Keratinocyte (primary cell): ENCODE measurements around the gene C10orf53. TPM values are rescaled to one million over a fixed set of nuclear protein-coding genes. Genes with fewer than 3 reads are reported as not detected.
A peak's percentile ranks its signal among the peaks of the same experiment; 100 is the strongest.

Source experiments
- DNase-seq: peaks from one replicate; pipeline ENCODE4 v3.0.0-alpha.2; 2011; ENCODE audit warnings: low read depth, missing footprints, low spot score
- FAIRE-seq: peaks from 2 replicates; lab custom pipeline; 2011; peaks lifted over from hg19 to GRCh38; lab: Jason Lieb, UNC
- H2AFZ ChIP-seq: 2 replicates; pipeline ENCODE4 v1.6.0; 2012; ENCODE audit warnings: low read length, control low read depth, inconsistent platforms; ENCODE audit not compliant: control insufficient read depth
- H3K27ac ChIP-seq: 2 replicates; pipeline ENCODE4 v1.5.1; 2011; ENCODE audit warnings: low read length; ENCODE audit not compliant: control insufficient read depth, insufficient read depth
- H3K27me3 ChIP-seq: 3 replicates; pipeline ENCODE4 v1.6.0; 2011; ENCODE audit warnings: low read length; ENCODE audit not compliant: control insufficient read depth, insufficient read depth; ENCODE audit errors: extremely low read depth
- H3K36me3 ChIP-seq, 2 experiments: 2 replicates in 1 of 2; 3 replicates in 1 of 2; pipeline ENCODE4 v1.5.1; 2011; ENCODE audit warnings: low read length in 2 of 2, mild to moderate bottlenecking in 1 of 2; ENCODE audit not compliant: control insufficient read depth in 2 of 2, insufficient read depth in 2 of 2; ENCODE audit errors: extremely low read depth in 1 of 2
- H3K4me1 ChIP-seq: 3 replicates; pipeline ENCODE4 v1.5.1; 2011; ENCODE audit warnings: low read length; ENCODE audit not compliant: control insufficient read depth, insufficient read depth; ENCODE audit errors: extremely low read depth
- H3K4me2 ChIP-seq: 3 replicates; pipeline ENCODE4 v1.6.0; 2011; ENCODE audit warnings: low read depth, low read length; ENCODE audit not compliant: control insufficient read depth, insufficient read depth; ENCODE audit errors: extremely low read depth
- H3K4me3 ChIP-seq, 3 experiments: fragments of 200-600 bp in 1 of 3; sonication (generic) in 1 of 3; 2 replicates in 2 of 3; 3 replicates in 1 of 3; pipeline ENCODE4 v1.5.1; 2011 to 2016; ENCODE audit warnings: low read length in 3 of 3, mild to moderate bottlenecking in 3 of 3, control low read depth in 2 of 3, inconsistent platforms in 1 of 3, low read depth in 1 of 3, mixed read lengths in 1 of 3, mixed run types in 1 of 3, moderate library complexity in 1 of 3; ENCODE audit not compliant: control insufficient read depth in 2 of 3, insufficient read depth in 2 of 3; ENCODE audit errors: extremely low read depth in 1 of 3
- H3K79me2 ChIP-seq: 2 replicates; pipeline ENCODE4 v1.6.0; 2012; ENCODE audit warnings: low read length; ENCODE audit not compliant: control insufficient read depth, insufficient read depth
- H3K9ac ChIP-seq: 3 replicates; pipeline ENCODE4 v1.6.0; 2011; ENCODE audit warnings: low read length; ENCODE audit not compliant: control insufficient read depth, insufficient read depth; ENCODE audit errors: extremely low read depth
- H3K9me1 ChIP-seq: 3 replicates; pipeline ENCODE4 v1.6.0; 2011; ENCODE audit warnings: low read length; ENCODE audit not compliant: control insufficient read depth, insufficient read depth; ENCODE audit errors: extremely low read depth
- H3K9me3 ChIP-seq: 2 replicates; pipeline ENCODE4 v1.5.1; 2012; ENCODE audit warnings: low read depth, low read length; ENCODE audit not compliant: control insufficient read depth
- H4K20me1 ChIP-seq: 3 replicates; pipeline ENCODE4 v1.6.0; 2011; ENCODE audit warnings: low read length; ENCODE audit not compliant: control insufficient read depth, insufficient read depth; ENCODE audit errors: extremely low read depth
- EZH2 ChIP-seq: IDR thresholded peaks from one replicate; pipeline ENCODE4 v1.6.1; 2012; ENCODE audit warnings: inconsistent platforms, mild to moderate bottlenecking, low read length, moderate library complexity
- dilution Hi-C: fragments of 300-500 bp; cut with MboI; formaldehyde crosslinking; loops from one replicate; pipeline ENCODE4 v1.7.0; 2020; ENCODE audit warnings: low sequenced_read_pairs; ENCODE audit not compliant: extremely low pct_ligation_motif_present
- polyA plus RNA-seq, 5 experiments: library from polyadenylated mRNA; depleted of rRNA in 3 of 5; stranded (reverse) in 3 of 5; stranded (forward) in 1 of 5; unstranded in 1 of 5; fragments of >200 nt; gene quantifications; 1 replicate in 1 of 5; 2 replicates in 3 of 5; 3 replicates in 1 of 5; pipeline versions ENCODE4 v1.2.1 to v1.2.3, GENCODE V29; 2011 to 2012; ENCODE audit warnings: missing spikeins in 2 of 5, low read depth in 1 of 5, low replicate concordance in 1 of 5
- TF ChIP-seq, protein P1 (sequence below), 3 experiments: IDR thresholded peaks in 1 of 3; conservative IDR thresholded peaks in 1 of 3; optimal IDR thresholded peaks in 1 of 3; 2 replicates in 2 of 3; 3 replicates in 1 of 3; pipeline versions ENCODE3 to v1.5.1; 2011; ENCODE audit warnings: low read length in 3 of 3, mild to moderate bottlenecking in 3 of 3, moderate library complexity in 2 of 3, control low read depth in 1 of 3, inconsistent platforms in 1 of 3; ENCODE audit not compliant: insufficient read depth in 2 of 3; ENCODE audit errors: extremely low read depth in 1 of 3

C10orf53 gene
- polyA plus RNA-seq, 1 donor (not counting 4 experiments of a cell fraction or from before 2014, with no cell fraction given): not detected

DNA sequence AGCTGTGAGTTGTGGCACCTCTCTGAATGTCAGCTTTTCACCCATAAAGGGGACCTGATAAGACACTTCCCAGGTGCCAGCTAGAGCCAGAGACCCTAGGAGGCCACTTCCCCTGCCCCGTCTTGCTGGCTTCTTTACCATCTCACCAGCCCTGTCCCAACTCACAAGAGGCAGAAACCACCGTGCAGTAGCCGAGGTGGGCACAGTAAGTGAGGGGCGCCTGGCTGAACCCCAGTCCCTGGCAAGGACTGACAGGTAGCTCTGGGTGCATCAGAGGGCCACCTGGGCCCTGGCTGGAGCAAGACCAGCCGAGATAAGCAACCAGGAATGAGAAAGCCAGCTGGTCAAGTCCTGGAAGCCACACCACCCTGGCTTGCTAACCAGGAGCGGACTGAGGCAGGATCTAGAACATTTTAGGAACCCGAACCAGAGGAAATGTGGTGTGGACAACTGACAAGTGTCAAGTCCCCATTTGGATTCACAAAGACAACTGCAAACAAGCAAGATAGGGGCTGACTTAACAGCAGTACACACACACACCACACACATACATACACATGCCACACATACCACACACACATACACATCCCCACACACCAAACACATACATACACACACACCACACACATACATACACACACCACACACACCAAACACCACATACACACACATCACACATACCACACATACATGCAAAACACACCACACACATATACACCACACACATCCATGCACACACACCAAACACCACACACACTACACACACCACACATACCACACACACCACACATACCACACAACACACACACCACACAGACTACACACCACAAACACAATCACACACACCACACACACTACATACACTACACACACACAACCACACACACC is 61.9 kb downstream of the C10orf53 start:
- Histone ChIP-seq H3K4me2 (no peak overlapping the region), H2AFZ (no peak overlapping the region), H3K27me3 (no peaks in the 10 kb centered on the region), H3K4me1 (no peaks in the 10 kb centered on the region), H3K27ac (no peak overlapping the region), H3K9me1 (no peaks in the 10 kb centered on the region), H3K9ac (no peak overlapping the region), H3K36me3 (no peaks in the 10 kb centered on the region), H3K4me3 (no peak overlapping the region), H4K20me1 (no peaks in the 10 kb centered on the region), H3K79me2 (no peaks in the 10 kb centered on the region), H3K9me3 (no peaks in the 10 kb centered on the region)
- DNase-seq (no peak), FAIRE-seq (peak; percentile 61)
- dilution Hi-C loops: no loop called here
- TF ChIP-seq EZH2: no peak
- TF ChIP-seq, protein P1, sequence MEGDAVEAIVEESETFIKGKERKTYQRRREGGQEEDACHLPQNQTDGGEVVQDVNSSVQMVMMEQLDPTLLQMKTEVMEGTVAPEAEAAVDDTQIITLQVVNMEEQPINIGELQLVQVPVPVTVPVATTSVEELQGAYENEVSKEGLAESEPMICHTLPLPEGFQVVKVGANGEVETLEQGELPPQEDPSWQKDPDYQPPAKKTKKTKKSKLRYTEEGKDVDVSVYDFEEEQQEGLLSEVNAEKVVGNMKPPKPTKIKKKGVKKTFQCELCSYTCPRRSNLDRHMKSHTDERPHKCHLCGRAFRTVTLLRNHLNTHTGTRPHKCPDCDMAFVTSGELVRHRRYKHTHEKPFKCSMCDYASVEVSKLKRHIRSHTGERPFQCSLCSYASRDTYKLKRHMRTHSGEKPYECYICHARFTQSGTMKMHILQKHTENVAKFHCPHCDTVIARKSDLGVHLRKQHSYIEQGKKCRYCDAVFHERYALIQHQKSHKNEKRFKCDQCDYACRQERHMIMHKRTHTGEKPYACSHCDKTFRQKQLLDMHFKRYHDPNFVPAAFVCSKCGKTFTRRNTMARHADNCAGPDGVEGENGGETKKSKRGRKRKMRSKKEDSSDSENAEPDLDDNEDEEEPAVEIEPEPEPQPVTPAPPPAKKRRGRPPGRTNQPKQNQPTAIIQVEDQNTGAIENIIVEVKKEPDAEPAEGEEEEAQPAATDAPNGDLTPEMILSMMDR (optimal IDR thresholded peaks at IDR 0.05 in 1 of 3, IDR thresholded peaks at IDR 0.05 in 1 of 3, conservative IDR thresholded peaks at IDR 0.05 in 1 of 3; ENCODE audit: extremely low read depth in 1 of 3, insufficient read depth in 2 of 3, low read length in 3 of 3): no peak

DNA sequence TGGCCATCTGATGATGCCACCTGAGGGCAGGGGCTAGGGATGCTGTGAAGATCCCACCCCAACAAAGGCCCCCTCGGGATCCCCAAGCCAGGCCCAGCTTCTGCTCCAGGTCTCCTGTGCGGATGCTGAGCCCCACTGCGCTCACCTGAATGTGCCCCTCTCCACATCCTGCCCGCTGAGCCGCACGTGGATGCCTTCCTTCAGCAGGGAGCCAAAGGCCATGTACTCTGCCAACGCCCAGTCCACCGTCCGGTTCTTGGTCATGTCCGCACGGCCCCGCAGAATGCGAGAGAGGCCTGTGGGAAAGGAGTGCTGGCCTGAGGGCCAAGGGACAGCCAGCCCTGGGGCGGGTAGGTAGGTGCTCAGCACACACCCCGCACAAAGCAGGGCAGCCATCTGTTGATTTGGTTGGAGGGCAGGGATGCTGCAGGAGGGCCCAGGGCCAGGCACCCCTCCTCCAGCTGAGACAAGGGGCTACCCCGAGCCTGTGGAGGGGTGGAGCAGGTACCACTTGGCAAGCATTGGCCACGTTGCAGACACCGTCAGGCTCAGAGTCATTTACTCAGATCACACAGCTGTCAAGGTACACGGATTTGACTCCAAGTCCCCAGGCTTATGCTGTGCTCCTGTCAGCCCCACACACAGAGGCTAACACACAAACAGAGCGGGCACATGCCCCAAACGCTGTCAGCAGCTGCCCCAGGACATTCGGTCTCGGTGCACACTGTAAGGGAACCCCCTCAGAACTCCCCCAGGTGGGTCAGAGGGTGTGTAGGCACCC is 63.4 kb downstream of the C10orf53 start:
- Histone ChIP-seq H2AFZ (no peak overlapping the region), H3K9ac (no peak overlapping the region), H3K4me1 (no peaks in the 10 kb centered on the region), H3K36me3 (no peaks in the 10 kb centered on the region), H4K20me1 (no peaks in the 10 kb centered on the region), H3K4me3 (no peak overlapping the region), H3K79me2 (no peaks in the 10 kb centered on the region), H3K9me1 (no peaks in the 10 kb centered on the region), H3K9me3 (no peaks in the 10 kb centered on the region), H3K4me2 (no peak overlapping the region), H3K27ac (no peak overlapping the region), H3K27me3 (no peaks in the 10 kb centered on the region)
- FAIRE-seq: no peak
- dilution Hi-C loops: no loop called here
- TF ChIP-seq EZH2: no peak
- TF ChIP-seq, protein P1 (optimal IDR thresholded peaks at IDR 0.05 in 1 of 3, IDR thresholded peaks at IDR 0.05 in 1 of 3, conservative IDR thresholded peaks at IDR 0.05 in 1 of 3; ENCODE audit: extremely low read depth in 1 of 3, insufficient read depth in 2 of 3, low read length in 3 of 3): no peak
- DNase-seq: no peak
